WTC11 (cell line): ENCODE measurements around the gene MGMT. TPM values are rescaled to one million over a fixed set of nuclear protein-coding genes. Genes with fewer than 3 reads are reported as not detected.

Experiments
- ATAC-seq: fragments of 200-7000 bp; cut with Tn5 transposase; 2 replicates; pipeline ENCODE4 v1.10.0; 2021; ENCODE audit warnings: mild to moderate bottlenecking, moderate library complexity
- CTCF ChIA-PET: fragments of 300-600 bp; sonication (Branson Sonifier 250); formaldehyde crosslinking; loops from one replicate; lab custom pipeline; 2021; ENCODE audit warnings: antibody characterized with exemption; lab: Charles Lee
- POLR2A ChIA-PET: fragments of 350-600 bp; sonication (Branson Sonifier 250); formaldehyde crosslinking; loops from one replicate; lab custom pipeline; 2021; ENCODE audit warnings: antibody characterized with exemption; lab: Charles Lee
- DNase-seq: peaks from one replicate; pipeline ENCODE4 v3.0.0; 2021; ENCODE audit warnings: low spot score
- H3K27ac Mint-ChIP-seq: 2 replicates; pipeline ENCODE4 v1.8.0; 2021; ENCODE audit warnings: mixed read lengths
- H3K27me3 Mint-ChIP-seq: 2 replicates; pipeline ENCODE4 v1.8.0; 2021; ENCODE audit warnings: low read depth, mild to moderate bottlenecking, moderate library complexity, mixed read lengths
- H3K36me3 Mint-ChIP-seq: 2 replicates; pipeline ENCODE4 v1.8.0; 2021; ENCODE audit warnings: mixed read lengths
- H3K4me1 Mint-ChIP-seq: 2 replicates; pipeline ENCODE4 v1.8.0; 2022; ENCODE audit warnings: mixed read lengths
- H3K4me3 Mint-ChIP-seq: 2 replicates; pipeline ENCODE4 v1.8.0; 2021; ENCODE audit warnings: mild to moderate bottlenecking, moderate library complexity, mixed read lengths
- H3K9me3 Mint-ChIP-seq: 2 replicates; pipeline ENCODE4 v1.8.0; 2021; ENCODE audit warnings: mixed read lengths
- CREB1 ChIP-seq: sonication (generic); formaldehyde crosslinking; IDR thresholded peaks from 2 replicates; pipeline ENCODE4 v1.8.0; 2023; ENCODE audit warnings: mild to moderate bottlenecking, missing genetic modification reagents
- E2F5 ChIP-seq: sonication (generic); formaldehyde crosslinking; IDR thresholded peaks from 2 replicates; pipeline ENCODE4 v1.8.1; 2022; ENCODE audit warnings: mild to moderate bottlenecking, moderate library complexity, missing genetic modification reagents
- ERG ChIP-seq: fragments of 250-450 bp; sonication (Bioruptor Pico); IDR thresholded peaks from 2 replicates; pipeline ENCODE4 v1.8.0; 2021; ENCODE audit warnings: mild to moderate bottlenecking
- FOXK1 ChIP-seq: sonication (generic); formaldehyde crosslinking; IDR thresholded peaks from 2 replicates; pipeline ENCODE4 v1.8.0; 2022; ENCODE audit warnings: mild to moderate bottlenecking, moderate library complexity, missing genetic modification reagents
- HMGA2 ChIP-seq: fragments of 250-450 bp; sonication (Bioruptor Pico); IDR thresholded peaks from 2 replicates; pipeline ENCODE4 v1.4.0; 2021; ENCODE audit warnings: mild to moderate bottlenecking, moderate library complexity
- IRF2 ChIP-seq: sonication (generic); formaldehyde crosslinking; IDR thresholded peaks from 2 replicates; pipeline ENCODE4 v1.8.0; 2022; ENCODE audit warnings: low read depth, missing genetic modification reagents, borderline replicate concordance
- KAT7 ChIP-seq: sonication (generic); formaldehyde crosslinking; IDR thresholded peaks from 2 replicates; pipeline ENCODE4 v1.8.1; 2023; ENCODE audit warnings: missing genetic modification reagents, mild to moderate bottlenecking, borderline replicate concordance
- MXD4 ChIP-seq: fragments of 250-450 bp; sonication (Bioruptor Pico); IDR thresholded peaks from 2 replicates; pipeline ENCODE4 v1.8.0; 2021; ENCODE audit warnings: mild to moderate bottlenecking, moderate library complexity, borderline replicate concordance
- MYBL2 ChIP-seq: sonication (generic); formaldehyde crosslinking; IDR thresholded peaks from 2 replicates; pipeline ENCODE4 v1.8.1; 2023; ENCODE audit warnings: mild to moderate bottlenecking, moderate library complexity, missing genetic modification reagents
- NFATC4 ChIP-seq: fragments of 250-450 bp; sonication (Bioruptor Pico); IDR thresholded peaks from 2 replicates; pipeline ENCODE4 v1.9.0; 2021; ENCODE audit warnings: mild to moderate bottlenecking
- NR2C2 ChIP-seq: sonication (generic); formaldehyde crosslinking; IDR thresholded peaks from 2 replicates; pipeline ENCODE4 v1.8.0; 2022; ENCODE audit warnings: mild to moderate bottlenecking, missing genetic modification reagents
- PREB ChIP-seq: sonication (generic); formaldehyde crosslinking; IDR thresholded peaks from 2 replicates; pipeline ENCODE4 v1.8.1; 2022; ENCODE audit warnings: mild to moderate bottlenecking, missing genetic modification reagents, moderate library complexity, borderline replicate concordance
- PRRX2 ChIP-seq: fragments of 250-450 bp; sonication (Bioruptor Pico); IDR thresholded peaks from 2 replicates; pipeline ENCODE4 v1.8.0; 2021; ENCODE audit warnings: mild to moderate bottlenecking
- RORB ChIP-seq: fragments of 250-450 bp; sonication (Bioruptor Pico); IDR thresholded peaks from 2 replicates; pipeline ENCODE4 v1.9.0; 2021; ENCODE audit warnings: mild to moderate bottlenecking
- TEAD1 ChIP-seq: sonication (generic); formaldehyde crosslinking; IDR thresholded peaks from 2 replicates; pipeline ENCODE4 v1.8.0; 2022; ENCODE audit warnings: mild to moderate bottlenecking, missing genetic modification reagents
- TP53 ChIP-seq: sonication (generic); formaldehyde crosslinking; IDR thresholded peaks from 2 replicates; pipeline ENCODE4 v1.8.1; 2023; ENCODE audit warnings: mild to moderate bottlenecking, missing genetic modification reagents
- ZBTB21 ChIP-seq: sonication (generic); formaldehyde crosslinking; IDR thresholded peaks from 2 replicates; pipeline ENCODE4 v1.8.1; 2023; ENCODE audit warnings: mild to moderate bottlenecking, missing genetic modification reagents, borderline replicate concordance
- ZNF232 ChIP-seq: sonication (generic); formaldehyde crosslinking; IDR thresholded peaks from 2 replicates; pipeline ENCODE4 v1.8.0; 2022; ENCODE audit warnings: mild to moderate bottlenecking, missing genetic modification reagents
- ZNF281 ChIP-seq: sonication (generic); formaldehyde crosslinking; IDR thresholded peaks from 2 replicates; pipeline ENCODE4 v1.8.0; 2023; ENCODE audit warnings: mild to moderate bottlenecking, missing genetic modification reagents
- ZNF416 ChIP-seq: fragments of 250-450 bp; sonication (Bioruptor Pico); IDR thresholded peaks from 2 replicates; pipeline ENCODE4 v1.9.0; 2021; ENCODE audit warnings: mild to moderate bottlenecking, inconsistent platforms
- total RNA-seq: library from RNA; stranded (reverse); gene quantifications from 3 replicates; pipeline ENCODE4 v1.2.3, GENCODE V29; 2021
- TF ChIP-seq, protein P1 (sequence below): sonication (generic); formaldehyde crosslinking; IDR thresholded peaks from 2 replicates; pipeline ENCODE4 v1.8.0; 2022; ENCODE audit warnings: missing genetic modification reagents

MGMT gene
- total RNA-seq, 1 experiment from 2014 or later, result 11.8 TPM

GRCh38 chr10:129448539-129448938 is 18.5 kb upstream of the MGMT start:
- ATAC-seq (no peak), DNase-seq (no peak)
- Mint-ChIP-seq H3K36me3 (no peaks in the 10 kb centered on the region), H3K4me1 (peaks cover 15% of the 10 kb centered on the region), H3K27me3 (no peaks in the 10 kb centered on the region), H3K4me3 (no peak overlapping the region), H3K9me3 (peaks cover 18% of the 10 kb centered on the region), H3K27ac (no peak overlapping the region)
- POLR2A ChIA-PET, result no interaction called here
- TF ChIP-seq CREB1 (no peak), ZNF416 (no peak), IRF2 (CRISPR knock-in tag) (no peak), TP53 (CRISPR knock-in tag) (no peak), ZNF281 (CRISPR knock-in tag) (no peak), ZNF232 (CRISPR knock-in tag) (no peak), RORB (CRISPR knock-in tag) (no peak), NR2C2 (CRISPR knock-in tag) (no peak)
- TF ChIP-seq, protein P1, sequence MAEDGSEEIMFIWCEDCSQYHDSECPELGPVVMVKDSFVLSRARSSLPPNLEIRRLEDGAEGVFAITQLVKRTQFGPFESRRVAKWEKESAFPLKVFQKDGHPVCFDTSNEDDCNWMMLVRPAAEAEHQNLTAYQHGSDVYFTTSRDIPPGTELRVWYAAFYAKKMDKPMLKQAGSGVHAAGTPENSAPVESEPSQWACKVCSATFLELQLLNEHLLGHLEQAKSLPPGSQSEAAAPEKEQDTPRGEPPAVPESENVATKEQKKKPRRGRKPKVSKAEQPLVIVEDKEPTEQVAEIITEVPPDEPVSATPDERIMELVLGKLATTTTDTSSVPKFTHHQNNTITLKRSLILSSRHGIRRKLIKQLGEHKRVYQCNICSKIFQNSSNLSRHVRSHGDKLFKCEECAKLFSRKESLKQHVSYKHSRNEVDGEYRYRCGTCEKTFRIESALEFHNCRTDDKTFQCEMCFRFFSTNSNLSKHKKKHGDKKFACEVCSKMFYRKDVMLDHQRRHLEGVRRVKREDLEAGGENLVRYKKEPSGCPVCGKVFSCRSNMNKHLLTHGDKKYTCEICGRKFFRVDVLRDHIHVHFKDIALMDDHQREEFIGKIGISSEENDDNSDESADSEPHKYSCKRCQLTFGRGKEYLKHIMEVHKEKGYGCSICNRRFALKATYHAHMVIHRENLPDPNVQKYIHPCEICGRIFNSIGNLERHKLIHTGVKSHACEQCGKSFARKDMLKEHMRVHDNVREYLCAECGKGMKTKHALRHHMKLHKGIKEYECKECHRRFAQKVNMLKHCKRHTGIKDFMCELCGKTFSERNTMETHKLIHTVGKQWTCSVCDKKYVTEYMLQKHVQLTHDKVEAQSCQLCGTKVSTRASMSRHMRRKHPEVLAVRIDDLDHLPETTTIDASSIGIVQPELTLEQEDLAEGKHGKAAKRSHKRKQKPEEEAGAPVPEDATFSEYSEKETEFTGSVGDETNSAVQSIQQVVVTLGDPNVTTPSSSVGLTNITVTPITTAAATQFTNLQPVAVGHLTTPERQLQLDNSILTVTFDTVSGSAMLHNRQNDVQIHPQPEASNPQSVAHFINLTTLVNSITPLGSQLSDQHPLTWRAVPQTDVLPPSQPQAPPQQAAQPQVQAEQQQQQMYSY (CRISPR knock-in tag), result no peak
- CTCF ChIA-PET, result no interaction called here

DNA sequence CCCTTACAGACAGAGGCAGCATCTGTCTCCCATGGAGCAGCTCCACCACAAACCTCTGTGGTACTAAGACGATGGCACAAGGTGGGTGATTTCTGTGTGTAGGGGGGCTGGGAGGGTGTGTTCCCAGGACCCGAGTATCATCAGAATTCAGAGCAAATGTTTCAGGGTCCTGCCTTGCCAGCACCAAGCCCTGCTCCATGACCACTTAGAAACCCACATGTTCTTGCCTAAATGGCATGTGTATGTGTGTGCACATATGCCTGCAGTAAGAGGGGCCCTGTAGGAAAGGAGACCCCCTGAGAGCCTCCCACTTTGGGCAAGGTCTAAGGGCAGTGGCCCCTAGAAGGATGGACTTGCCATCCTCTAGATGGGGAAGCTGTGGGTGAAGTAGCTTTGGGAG is 17.1 kb upstream of the MGMT start:
- Mint-ChIP-seq H3K4me1 (peaks cover 15% of the 10 kb centered on the region), H3K9me3 (peaks cover 18% of the 10 kb centered on the region), H3K27ac (no peak overlapping the region), H3K36me3 (no peaks in the 10 kb centered on the region), H3K27me3 (no peaks in the 10 kb centered on the region), H3K4me3 (no peak overlapping the region)
- ChIA-PET POLR2A (no interaction called here), CTCF (no interaction called here)
- DNase-seq, result no peak
- no peak for ATAC-seq
- no peak for TF ChIP-seq RORB (CRISPR knock-in tag)
- no peak for TF ChIP-seq KAT7
- TF ChIP-seq FOXK1 (CRISPR knock-in tag), result no peak
- no peak for TF ChIP-seq ZBTB21 (CRISPR knock-in tag)
- TF ChIP-seq MXD4 (CRISPR knock-in tag), result no peak
- TF ChIP-seq TEAD1 (CRISPR knock-in tag), result no peak
- no peak for TF ChIP-seq PREB (CRISPR knock-in tag)
- no peak for TF ChIP-seq ERG (CRISPR knock-in tag)
- no peak for TF ChIP-seq MYBL2 (CRISPR knock-in tag)
- TF ChIP-seq HMGA2 (CRISPR knock-in tag), result no peak
- TF ChIP-seq, protein P1 (CRISPR knock-in tag), result no peak
- TF ChIP-seq NFATC4, result no peak
- no peak for TF ChIP-seq E2F5 (CRISPR knock-in tag)
- no peak for TF ChIP-seq PRRX2
